C1 segment of cervical spinal cord (tissue), 14 donors: ENCODE results near the gene GORASP2.
A peak's percentile ranks its signal among the peaks of the same experiment; 100 is the strongest.

Experiments used
- DNase-seq, 14 donors: peaks; one replicate each; lab custom pipeline; 2025; lab: John Stamatoyannopoulos, UW

GORASP2 gene

GRCh38 chr2:170966648-170967396 lies 37.8 kb downstream of the GORASP2 start:
- no peak for DNase-seq

GRCh38 chr2:170967553-170967952 lies 38.5 kb downstream of the GORASP2 start:
- no peak for DNase-seq

- DNase-seq = no peak
These were observed 39.4 kb downstream of the GORASP2 start for GRCh38 chr2:170968205-170969003.

GRCh38 chr2:170969030-170969429 lies 40.0 kb downstream of the GORASP2 start:
- DNase-seq = no peak

GRCh38 chr2:170969872-170970496 lies 40.9 kb downstream of the GORASP2 start:
- no peak for DNase-seq

GRCh38 chr2:170971071-170971470 lies 42.0 kb downstream of the GORASP2 start:
- no peak for DNase-seq

- peak in 2 of 14 donors; percentile 3 to 9 for DNase-seq
These were observed 43.5 kb downstream of the GORASP2 start for GRCh38 chr2:170972296-170973224.

- no peak for DNase-seq
These were observed 44.1 kb downstream of the GORASP2 start for GRCh38 chr2:170973225-170973491.

- DNase-seq = peak in 13 of 14 donors; percentile 8 to 85 (median 70)
These were observed 44.6 kb downstream of the GORASP2 start for GRCh38 chr2:170973492-170974303.

- DNase-seq = no peak
These were observed 45.4 kb downstream of the GORASP2 start for GRCh38 chr2:170974304-170974993.

GRCh38 chr2:170975127-170975942 lies 46.3 kb downstream of the GORASP2 start:
- no peak for DNase-seq

GRCh38 chr2:170975943-170976270 lies 46.9 kb downstream of the GORASP2 start:
- no peak for DNase-seq

GRCh38 chr2:170984079-170984478 lies 55.0 kb downstream of the GORASP2 start:
- no peak for DNase-seq

- DNase-seq = no peak
These were observed 56.4 kb downstream of the GORASP2 start for GRCh38 chr2:170985407-170985806.

- no peak for DNase-seq
These were observed 57.7 kb downstream of the GORASP2 start for GRCh38 chr2:170986566-170987258.

- no peak for DNase-seq
These were observed 62.5 kb downstream of the GORASP2 start for GRCh38 chr2:170991398-170992182.

- DNase-seq = no peak
These were observed 67.3 kb downstream of the GORASP2 start for GRCh38 chr2:170996316-170996715.
